ENCODE data around the gene EPHA5. TPM values are rescaled to one million over a fixed set of nuclear protein-coding genes. Genes with fewer than 3 reads are reported as not detected.

The EPHA5 gene
- total and polyA plus RNA-seq, 4 donors = 0.02 to 0.15 (median 0.11) TPM; not detected in 1

GRCh38 chr4:65450899-65451298, 219.4 kb downstream of the EPHA5 start:
- Histone ChIP-seq H3K9me3 (ENCODE audit: control insufficient read depth in 4 of 4, insufficient read depth in 3 of 4, low read length in 3 of 4) (no peaks in the 10 kb centered on the region), H3K36me3 (ENCODE audit: control insufficient read depth in 4 of 4, insufficient read depth in 4 of 4, low read length in 4 of 4) (no peaks in the 10 kb centered on the region), H3K4me3 (no peak overlapping the region), H3K9ac (ENCODE audit: insufficient read depth in 1 of 2, low read length in 2 of 2) (no peak overlapping the region), H3K4me1 (ENCODE audit: control insufficient read depth in 5 of 5, insufficient read depth in 5 of 5, low read length in 5 of 5) (peaks cover 0 to 2% (median 0%) of the 10 kb centered on the region in 5 donors), H3K27me3 (ENCODE audit: control insufficient read depth in 3 of 3, insufficient read depth in 3 of 3, low read length in 2 of 3) (no peaks in the 10 kb centered on the region), H3K27ac (ENCODE audit: low read depth in 1 of 2, low read length in 1 of 2) (no peak overlapping the region)
- 71 to 80% methylated on average over 2 of the region's 2 CpGs for WGBS, 2 donors
- ATAC-seq (ENCODE audit: insufficient read depth, low FRiP score) (no peak), DNase-seq (no peak)
- TF ChIP-seq CTCF (IDR thresholded peaks at IDR 0.05; ENCODE audit: control extremely low read depth, extremely low read depth) = no peak

GRCh38 chr4:65437102-65437501, 233.2 kb downstream of the EPHA5 start:
- no peaks in the 10 kb centered on the region for H3K27me3 ChIP-seq (ENCODE audit: control insufficient read depth in 3 of 3, insufficient read depth in 3 of 3, low read length in 2 of 3)
- H3K9me3 ChIP-seq (ENCODE audit: control insufficient read depth in 4 of 4, insufficient read depth in 3 of 4, low read length in 3 of 4) = peaks cover 0 to under 1% (median 0%) of the 10 kb centered on the region in 4 donors
- 56 to 68% methylated on average over 1 of the region's 1 CpG for whole genome bisulfite sequencing, 2 donors
- H3K9ac ChIP-seq (ENCODE audit: insufficient read depth in 1 of 2, low read length in 2 of 2) = no peak overlapping the region
- ATAC-seq (ENCODE audit: insufficient read depth, low FRiP score) (no peak), DNase-seq (peak in 2 of 3 donors; percentile 4 to 34)
- H3K36me3 ChIP-seq (ENCODE audit: control insufficient read depth in 4 of 4, insufficient read depth in 4 of 4, low read length in 4 of 4) = no peaks in the 10 kb centered on the region
- H3K4me1 ChIP-seq (ENCODE audit: control insufficient read depth in 5 of 5, insufficient read depth in 5 of 5, low read length in 5 of 5) = no peaks in the 10 kb centered on the region
- no peak for TF ChIP-seq CTCF (IDR thresholded peaks at IDR 0.05; ENCODE audit: control extremely low read depth, extremely low read depth)
- H3K4me3 ChIP-seq = no peak overlapping the region
- no peak overlapping the region for H3K27ac ChIP-seq (ENCODE audit: low read depth in 1 of 2, low read length in 1 of 2)

- DNase-seq = no peak
- H3K4me3 ChIP-seq = no peak overlapping the region
- no peak for ATAC-seq (ENCODE audit: insufficient read depth, low FRiP score)
- 75 to 91% methylated on average over 1 of the region's 1 CpG for WGBS, 2 donors
- H3K4me1 ChIP-seq (ENCODE audit: control insufficient read depth in 5 of 5, insufficient read depth in 5 of 5, low read length in 5 of 5) = no peaks in the 10 kb centered on the region
- H3K9me3 ChIP-seq (ENCODE audit: control insufficient read depth in 4 of 4, insufficient read depth in 3 of 4, low read length in 3 of 4) = no peaks in the 10 kb centered on the region
- H3K9ac ChIP-seq (ENCODE audit: insufficient read depth in 1 of 2, low read length in 2 of 2) = no peak overlapping the region
- no peak overlapping the region for H3K27ac ChIP-seq (ENCODE audit: low read depth in 1 of 2, low read length in 1 of 2)
- TF ChIP-seq CTCF (IDR thresholded peaks at IDR 0.05; ENCODE audit: control extremely low read depth, extremely low read depth) = no peak
- H3K27me3 ChIP-seq (ENCODE audit: control insufficient read depth in 3 of 3, insufficient read depth in 3 of 3, low read length in 2 of 3) = no peaks in the 10 kb centered on the region
- no peaks in the 10 kb centered on the region for H3K36me3 ChIP-seq (ENCODE audit: control insufficient read depth in 4 of 4, insufficient read depth in 4 of 4, low read length in 4 of 4)
Measured at GRCh38 chr4:65422109-65422508, 248.2 kb downstream of the EPHA5 start.

- Histone ChIP-seq H3K9me3 (ENCODE audit: control insufficient read depth in 4 of 4, insufficient read depth in 3 of 4, low read length in 3 of 4) (peaks cover 0 to 2% (median 0%) of the 10 kb centered on the region in 4 donors), H3K9ac (ENCODE audit: insufficient read depth in 1 of 2, low read length in 2 of 2) (no peak overlapping the region), H3K4me1 (ENCODE audit: control insufficient read depth in 5 of 5, insufficient read depth in 5 of 5, low read length in 5 of 5) (peaks cover 0 to 2% (median 0%) of the 10 kb centered on the region in 5 donors), H3K27me3 (ENCODE audit: control insufficient read depth in 3 of 3, insufficient read depth in 3 of 3, low read length in 2 of 3) (no peaks in the 10 kb centered on the region), H3K36me3 (ENCODE audit: control insufficient read depth in 4 of 4, insufficient read depth in 4 of 4, low read length in 4 of 4) (no peaks in the 10 kb centered on the region), H3K4me3 (no peak overlapping the region), H3K27ac (ENCODE audit: low read depth in 1 of 2, low read length in 1 of 2) (no peak overlapping the region)
- DNase-seq (no peak), ATAC-seq (ENCODE audit: insufficient read depth, low FRiP score) (no peak)
- TF ChIP-seq CTCF (IDR thresholded peaks at IDR 0.05; ENCODE audit: control extremely low read depth, extremely low read depth) = no peak
Measured at GRCh38 chr4:65420036-65420435, 250.3 kb downstream of the EPHA5 start.
